GM21381 (cell line): ENCODE results near the gene ZNF236.

Experiments
- ATAC-seq: cut with Tn5 transposase; IDR thresholded peaks from one replicate; pipeline ENCODE4 v1.9.1; 2021; ENCODE audit warnings: mild to moderate bottlenecking, moderate library complexity; ENCODE audit not compliant: unreplicated experiment

ZNF236 gene

DNA sequence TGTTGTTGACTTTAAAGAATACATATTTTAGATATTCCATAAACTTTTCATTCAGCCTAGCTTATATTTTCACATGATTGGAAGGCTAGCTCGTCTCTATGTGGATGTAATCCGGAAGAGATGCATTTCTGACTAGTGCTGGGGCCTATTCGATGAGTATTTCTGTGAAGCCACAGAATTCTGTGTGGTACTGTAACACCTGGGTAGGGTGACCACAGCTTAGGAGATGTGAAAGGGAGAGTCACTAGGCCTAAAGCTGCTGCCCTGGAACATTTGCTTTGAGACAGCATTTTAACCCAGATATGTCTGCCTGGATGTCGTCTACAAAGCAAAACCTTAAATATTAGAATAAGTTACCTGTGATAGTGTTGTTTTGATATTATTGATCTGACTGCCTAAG, 83.5 kb downstream of the ZNF236 start:
- ATAC-seq = no peak

DNA sequence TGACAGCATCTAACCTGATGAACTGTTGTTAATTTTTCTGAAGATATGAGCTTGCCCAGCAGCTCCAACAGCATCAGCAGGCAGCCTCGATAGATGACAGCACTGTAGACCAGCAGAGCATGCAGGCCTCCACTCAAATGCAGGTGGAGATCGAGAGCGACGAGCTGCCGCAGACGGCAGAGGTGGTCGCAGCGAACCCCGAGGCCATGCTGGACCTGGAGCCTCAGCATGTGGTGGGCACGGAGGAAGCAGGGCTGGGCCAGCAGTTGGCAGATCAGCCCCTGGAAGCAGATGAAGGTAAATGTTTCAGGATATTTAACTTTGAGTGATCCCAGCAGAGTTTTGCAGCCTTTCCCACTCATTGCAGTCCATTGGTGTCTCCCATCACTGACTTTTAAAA, 85.9 kb downstream of the ZNF236 start:
- ATAC-seq = no peak

DNA sequence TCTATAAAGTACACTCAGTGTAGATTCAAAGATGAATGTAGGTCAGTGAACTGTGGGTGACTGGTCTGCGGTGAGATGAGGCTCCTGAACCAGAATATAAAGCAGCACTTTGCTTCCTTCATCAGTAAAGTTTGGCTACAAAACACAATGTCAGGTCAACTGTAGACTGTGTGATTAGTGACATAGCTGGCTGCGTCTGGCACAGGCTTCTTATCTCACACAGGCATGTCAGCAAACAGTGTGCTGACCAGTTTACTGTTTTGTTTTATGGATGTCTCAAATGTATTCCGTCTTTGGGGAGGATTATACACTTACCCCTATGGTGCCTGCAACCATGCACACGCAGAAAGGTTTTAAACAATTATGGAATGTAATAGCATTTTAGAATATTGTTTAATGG, 87.1 kb downstream of the ZNF236 start:
- ATAC-seq = no peak

GRCh38 chr18:76911440-76911839, 89.1 kb downstream of the ZNF236 start:
- ATAC-seq = no peak

DNA sequence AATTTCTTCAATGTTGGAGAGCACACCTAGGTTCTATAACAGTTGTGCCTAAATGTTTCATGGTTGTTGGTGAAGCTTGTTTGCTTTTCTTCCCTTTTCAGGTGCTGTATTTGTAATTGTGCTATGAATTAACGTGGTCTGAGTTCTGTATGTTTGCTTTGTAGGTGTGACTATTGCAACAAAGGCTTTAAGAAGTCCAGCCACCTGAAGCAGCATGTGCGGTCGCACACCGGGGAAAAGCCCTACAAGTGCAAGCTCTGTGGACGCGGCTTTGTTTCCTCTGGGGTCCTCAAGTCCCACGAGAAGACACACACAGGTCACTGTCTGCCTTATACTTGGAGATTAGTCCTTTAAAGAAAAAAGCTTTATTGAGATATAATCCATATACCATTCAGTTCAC, 91.2 kb downstream of the ZNF236 start:
- ATAC-seq = no peak

GRCh38 chr18:76914314-76914713, 92.0 kb downstream of the ZNF236 start:
- no peak for ATAC-seq

GRCh38 chr18:76914796-76915195, 92.4 kb downstream of the ZNF236 start:
- no peak for ATAC-seq

DNA sequence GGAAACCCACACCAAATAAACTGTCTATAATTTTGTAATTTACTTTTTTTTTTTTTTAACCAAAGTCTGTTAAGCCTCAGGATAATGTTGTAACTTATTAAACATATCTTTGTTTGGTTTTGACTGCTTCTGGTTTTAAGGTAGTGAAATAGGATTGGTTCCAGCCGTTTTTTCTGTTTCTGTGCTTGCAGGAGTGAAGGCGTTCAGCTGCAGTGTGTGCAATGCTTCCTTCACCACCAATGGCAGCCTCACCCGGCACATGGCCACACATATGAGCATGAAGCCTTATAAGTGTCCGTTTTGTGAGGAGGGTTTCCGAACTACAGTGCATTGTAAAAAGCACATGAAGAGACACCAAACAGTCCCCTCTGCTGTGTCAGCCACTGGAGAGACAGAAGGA, 93.1 kb downstream of the ZNF236 start:
- no peak for ATAC-seq

- ATAC-seq = no peak
Measured at GRCh38 chr18:76920974-76921373, 98.6 kb downstream of the ZNF236 start.

- peak; percentile 99 for ATAC-seq
Measured at GRCh38 chr18:76922107-76922506, 99.8 kb downstream of the ZNF236 start.

DNA sequence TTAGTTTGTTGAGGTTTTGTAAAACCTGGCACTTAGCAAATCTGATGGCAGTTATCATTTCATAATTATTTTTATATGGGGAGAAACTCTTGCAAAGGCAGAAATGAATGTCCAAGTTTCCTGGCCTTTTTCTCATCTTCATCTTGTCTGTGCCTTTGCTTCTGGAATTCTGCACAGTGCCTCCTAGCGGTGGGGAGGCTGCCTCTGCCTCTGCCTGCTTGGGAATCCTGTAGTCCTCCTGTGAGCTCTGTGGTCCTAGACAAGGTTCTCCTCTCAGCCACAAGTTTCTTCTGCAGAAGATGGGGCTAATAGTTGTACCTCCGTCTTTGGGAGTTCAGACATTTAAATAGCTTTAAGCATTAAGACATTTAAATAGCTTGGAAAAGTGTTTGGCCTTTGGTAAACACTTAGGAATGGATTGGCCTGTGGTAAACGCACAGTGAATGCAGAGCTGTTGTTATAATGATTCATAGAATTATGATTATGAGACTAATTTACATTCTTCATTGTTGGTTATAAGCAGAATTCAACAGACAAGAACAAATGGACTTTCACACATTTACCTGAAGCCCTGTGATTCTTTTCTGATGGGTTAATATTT, 101.2 kb downstream of the ZNF236 start:
- no peak for ATAC-seq

DNA sequence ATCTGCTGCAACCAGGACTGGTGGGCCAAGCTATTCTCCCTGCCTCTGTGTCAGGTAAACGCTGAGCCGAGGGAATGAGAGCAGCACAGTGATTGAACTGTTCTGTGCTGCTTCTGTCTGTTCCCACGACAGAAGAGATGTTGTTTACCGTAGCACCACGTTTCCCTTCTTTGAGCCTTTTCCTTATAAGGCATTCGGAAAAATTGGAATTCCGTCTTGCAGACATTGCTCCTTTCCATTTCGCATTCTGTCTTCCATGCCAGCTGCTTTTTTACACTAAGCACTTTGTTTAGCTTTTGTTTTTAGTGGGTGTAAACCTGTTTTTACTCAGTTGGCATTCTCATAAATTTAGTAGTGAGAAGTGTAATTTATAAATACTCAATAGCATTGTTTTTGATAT, 103.1 kb downstream of the ZNF236 start:
- ATAC-seq = no peak

DNA sequence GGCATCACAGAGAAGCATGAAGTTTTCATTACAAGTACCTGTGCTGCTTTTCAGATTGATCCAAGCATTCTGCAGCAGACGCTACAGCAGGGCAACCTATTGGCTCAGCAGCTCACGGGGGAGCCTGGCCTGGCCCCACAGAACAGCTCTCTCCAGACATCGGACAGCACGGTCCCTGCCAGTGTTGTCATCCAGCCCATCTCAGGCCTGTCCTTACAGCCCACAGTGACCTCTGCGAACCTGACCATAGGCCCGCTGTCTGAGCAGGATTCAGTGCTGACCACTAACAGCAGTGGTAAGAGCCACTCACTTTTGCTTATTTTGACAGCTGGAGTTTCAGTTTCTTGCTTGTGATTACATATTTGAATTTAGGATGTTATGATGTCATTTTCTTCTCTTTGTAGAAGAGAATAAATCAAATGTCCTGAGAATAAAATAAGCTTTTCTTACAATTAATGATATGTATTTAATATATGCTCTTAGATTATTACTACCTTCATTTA, 104.9 kb downstream of the ZNF236 start:
- no peak for ATAC-seq

- no peak for ATAC-seq
Measured at GRCh38 chr18:76928179-76928868, 106.0 kb downstream of the ZNF236 start.

GRCh38 chr18:76931171-76931570, 108.8 kb downstream of the ZNF236 start:
- no peak for ATAC-seq

DNA sequence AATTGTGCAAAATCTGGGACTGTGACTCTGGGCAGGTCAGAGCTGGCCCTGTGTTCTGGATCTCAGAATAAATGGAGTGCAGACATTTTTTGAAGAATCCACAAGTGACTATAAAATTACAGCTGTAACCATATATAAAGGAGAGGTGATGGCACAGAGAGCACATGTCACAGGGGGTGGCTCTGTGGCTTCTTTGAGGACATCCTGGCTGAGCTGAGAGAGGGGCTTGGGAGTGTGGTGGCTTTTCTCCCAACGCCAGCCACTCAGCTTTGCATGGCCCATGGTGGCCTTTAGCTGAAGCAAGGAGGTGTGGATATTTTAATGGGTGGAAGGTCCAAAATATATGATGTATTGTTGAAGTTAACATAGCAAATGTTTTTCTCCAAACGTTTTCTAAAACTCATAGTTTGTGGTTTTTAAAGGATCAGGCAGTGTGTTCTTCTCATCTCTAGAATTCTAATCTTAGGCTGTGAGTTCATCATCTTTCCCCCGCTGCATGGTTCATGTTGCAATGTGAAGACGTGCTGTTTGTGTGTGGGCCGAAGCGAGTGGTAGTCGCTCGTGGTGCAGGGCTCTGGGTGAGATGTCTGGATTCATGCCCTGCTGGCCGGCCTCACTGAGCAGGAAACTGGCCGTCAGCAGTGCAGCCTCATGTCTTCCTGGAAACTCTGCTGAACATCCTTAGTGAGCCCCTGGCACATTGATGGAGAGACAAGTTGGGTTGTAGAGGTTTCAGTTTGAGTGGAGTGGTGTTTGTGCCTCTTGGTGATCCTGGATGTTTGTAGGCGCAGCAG, 109.9 kb downstream of the ZNF236 start:
- ATAC-seq = no peak

GRCh38 chr18:76935722-76936337, 113.5 kb downstream of the ZNF236 start:
- no peak for ATAC-seq

DNA sequence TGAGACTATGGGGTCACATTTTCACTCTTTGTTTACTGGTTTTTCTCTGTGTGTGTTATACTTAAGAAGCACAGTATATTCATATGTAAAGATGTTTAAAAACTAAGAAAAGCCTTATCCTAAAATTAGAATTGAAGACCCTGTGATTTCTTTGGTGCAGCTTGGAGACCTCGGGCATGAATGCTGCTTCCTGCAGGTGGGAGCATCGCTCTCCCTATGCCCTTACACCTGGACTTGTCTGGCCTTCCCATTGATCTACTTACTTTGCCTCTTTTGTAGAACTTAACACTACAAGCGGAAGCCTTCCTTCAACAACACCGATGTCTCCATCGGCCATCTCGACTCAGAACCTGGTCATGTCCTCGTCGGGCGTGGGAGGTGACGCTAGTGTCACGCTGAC, 114.5 kb downstream of the ZNF236 start:
- no peak for ATAC-seq

DNA sequence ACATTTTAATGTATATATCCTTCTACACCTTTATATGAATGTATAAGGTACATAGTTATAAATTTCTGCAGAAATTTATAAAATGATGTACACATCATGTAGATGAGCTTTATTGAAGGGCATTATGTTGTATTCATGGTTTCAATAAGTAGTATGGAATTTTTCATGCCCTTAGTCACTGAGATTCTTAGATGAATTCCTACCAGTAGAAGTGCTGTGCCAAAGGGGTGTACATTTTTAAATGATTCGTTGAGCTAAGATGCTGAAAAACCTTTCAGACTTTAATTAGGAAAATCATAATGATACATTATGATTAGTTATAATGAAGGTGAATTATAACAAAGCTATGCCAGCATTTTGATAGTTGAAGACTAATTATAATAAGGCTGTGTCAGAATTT, 115.2 kb downstream of the ZNF236 start:
- no peak for ATAC-seq

GRCh38 chr18:76938619-76939018, 116.3 kb downstream of the ZNF236 start:
- no peak for ATAC-seq

DNA sequence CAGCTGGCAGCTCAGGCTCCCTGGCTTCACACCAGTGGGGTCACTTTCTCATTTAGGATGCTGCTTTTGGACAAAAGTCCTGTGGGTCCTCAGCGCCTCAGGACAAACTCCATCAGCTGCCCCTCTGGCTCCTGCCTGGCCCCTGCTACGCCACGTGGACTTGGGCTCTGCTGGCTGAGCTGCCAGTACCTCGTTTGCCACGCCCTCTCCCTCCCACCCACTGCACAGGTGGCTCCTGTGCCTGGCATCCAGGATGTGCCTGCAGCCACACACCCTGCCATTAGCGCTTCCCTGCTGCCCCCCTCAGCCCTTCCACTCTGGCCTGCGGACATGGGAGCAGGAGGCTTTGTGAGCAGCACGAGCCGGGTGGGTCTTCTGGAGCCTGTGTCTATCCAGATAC, 118.9 kb downstream of the ZNF236 start:
- ATAC-seq = no peak
